HEK293 (cell line): ENCODE data around the gene KLC3.

Source experiments
- CTCF ChIA-PET: fragments of 350-600 bp; formaldehyde crosslinking; extraction: SDS; loops from one replicate; lab custom pipeline; 2021; ENCODE audit warnings: antibody characterized with exemption; lab: Yijun Ruan, JAX
- POLR2A ChIA-PET: fragments of 300-600 bp; formaldehyde crosslinking; extraction: SDS; loops from one replicate; lab custom pipeline; 2020; ENCODE audit warnings: antibody characterized with exemption, inconsistent platforms; lab: Yijun Ruan, JAX
- H3K27ac ChIP-seq: fragments of 200-500 bp; sonication (Bioruptor generic); 2 replicates; pipeline ENCODE4 v1.5.1; 2014; ENCODE audit warnings: low read depth, low read length, control low read depth, inconsistent platforms; ENCODE audit errors: extremely low read depth
- H3K36me3 ChIP-seq, 2 experiments: fragments of 200-500 bp in 1 of 2; sonication (Bioruptor generic) in 1 of 2; 1 replicate in 1 of 2; 2 replicates in 1 of 2; pipeline ENCODE4 v1.5.1; 2014 to 2017; ENCODE audit warnings: inconsistent platforms in 2 of 2, low read length in 2 of 2; ENCODE audit not compliant: control insufficient read depth in 2 of 2, insufficient read depth in 1 of 2
- H3K4me1 ChIP-seq: fragments of 200-500 bp; sonication (Bioruptor generic); 2 replicates; pipeline ENCODE4 v1.5.1; 2014; ENCODE audit warnings: mild to moderate bottlenecking, low read length, inconsistent platforms; ENCODE audit not compliant: control insufficient read depth, insufficient read depth
- H3K4me3 ChIP-seq: 2 replicates; pipeline ENCODE4 v1.5.1; 2011; ENCODE audit warnings: low read depth, mild to moderate bottlenecking, control low read depth, low read length, moderate library complexity
- H3K9me3 ChIP-seq: fragments of 200-500 bp; sonication (Bioruptor generic); 2 replicates; pipeline ENCODE4 v1.5.1; 2014; ENCODE audit warnings: low read depth, low read length, inconsistent platforms; ENCODE audit not compliant: control insufficient read depth, insufficient read depth
- CTCF ChIP-seq: fragments of 450-650 bp; formaldehyde crosslinking; IDR thresholded peaks from 2 replicates; pipeline ENCODE4 v1.5.1; 2016; ENCODE audit warnings: missing biosample characterization, missing genetic modification characterization
- HOXA7 ChIP-seq: sonication (generic); formaldehyde crosslinking; IDR thresholded peaks from 2 replicates; pipeline ENCODE4 v1.8.1; 2022; ENCODE audit warnings: missing genetic modification reagents, borderline replicate concordance
- KLF1 ChIP-seq: fragments of 450-650 bp; formaldehyde crosslinking; IDR thresholded peaks from 2 replicates; pipeline ENCODE4 v1.5.1; 2016; ENCODE audit warnings: missing biosample characterization, missing genetic modification characterization
- KLF9 ChIP-seq: fragments of 450-650 bp; formaldehyde crosslinking; IDR thresholded peaks from 2 replicates; pipeline ENCODE4 v1.5.1; 2016; ENCODE audit warnings: missing biosample characterization, missing genetic modification characterization, low read depth
- PRDM1 ChIP-seq: fragments of 450-650 bp; formaldehyde crosslinking; IDR thresholded peaks from 2 replicates; pipeline ENCODE4; 2016; ENCODE audit warnings: missing biosample characterization, missing genetic modification characterization
- ZNF175 ChIP-seq: fragments of 450-650 bp; formaldehyde crosslinking; IDR thresholded peaks from 2 replicates; pipeline ENCODE4 v1.5.1; 2016; ENCODE audit warnings: missing biosample characterization, missing genetic modification characterization
- ZNF366 ChIP-seq: fragments of 450-650 bp; formaldehyde crosslinking; conservative IDR thresholded peaks from 2 replicates; pipeline ENCODE4 v1.5.1; 2016; ENCODE audit warnings: missing biosample characterization, missing genetic modification characterization
- ZNF398 ChIP-seq: fragments of 450-650 bp; formaldehyde crosslinking; IDR thresholded peaks from 2 replicates; pipeline ENCODE4 v1.5.1; 2017; ENCODE audit warnings: missing biosample characterization, missing genetic modification characterization
- ZSCAN16 ChIP-seq: fragments of 450-650 bp; formaldehyde crosslinking; IDR thresholded peaks from 2 replicates; pipeline ENCODE4 v1.5.1; 2016; ENCODE audit warnings: missing biosample characterization, missing genetic modification characterization
- ZSCAN30 ChIP-seq: fragments of 450-650 bp; IDR thresholded peaks from 2 replicates; pipeline ENCODE4 v1.5.1; 2018; ENCODE audit warnings: missing biosample characterization, mild to moderate bottlenecking, missing genetic modification characterization, moderate library complexity
- TF ChIP-seq, protein P1 (sequence below): sonication (generic); formaldehyde crosslinking; IDR thresholded peaks from 2 replicates; pipeline ENCODE4 v1.8.1; 2022; ENCODE audit warnings: mild to moderate bottlenecking, moderate library complexity, missing genetic modification reagents

Gene KLC3

DNA sequence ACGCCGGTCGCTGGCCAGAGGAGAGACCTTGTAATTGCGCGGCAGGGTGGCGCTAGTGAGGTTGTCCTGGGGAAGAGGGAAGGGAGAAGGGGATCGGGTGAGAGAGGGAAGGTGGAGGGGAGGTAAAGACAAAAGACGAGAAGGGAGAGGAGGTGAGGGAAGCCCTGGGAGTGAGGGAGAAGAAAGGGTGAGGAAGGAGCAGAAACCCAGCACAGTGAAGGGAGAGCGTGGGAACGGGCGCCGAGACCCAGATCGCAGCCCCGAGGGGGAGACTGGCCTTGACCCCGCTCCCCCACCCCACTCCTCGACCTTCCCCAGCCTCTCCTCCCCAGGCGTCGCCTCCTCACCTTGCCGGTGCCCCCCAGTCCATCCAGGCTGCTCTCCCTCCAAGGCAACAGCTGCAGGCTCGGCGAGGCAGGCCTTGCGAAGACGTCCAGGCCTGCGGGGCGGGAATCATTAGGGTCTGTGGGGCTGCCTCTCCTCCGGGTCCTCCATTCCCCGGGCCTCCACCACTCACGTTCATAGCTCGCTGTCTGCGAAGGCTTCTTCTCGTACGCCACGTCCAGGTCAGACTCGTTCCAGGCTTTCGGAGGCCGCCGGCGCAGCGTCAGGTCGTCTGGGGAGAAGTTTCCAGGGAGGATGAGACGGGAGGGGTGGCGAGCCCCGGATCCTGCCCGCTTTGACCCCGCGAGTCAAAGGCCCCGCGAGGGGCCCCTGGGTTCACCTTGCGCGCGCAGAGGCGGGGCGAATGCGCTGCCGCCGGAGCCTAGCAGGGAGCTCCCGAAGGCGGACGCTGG is 55.5 kb downstream of the KLC3 start:
- Histone ChIP-seq H3K4me3 (no peak overlapping the region), H3K4me1 (no peaks in the 10 kb centered on the region), H3K27ac (no peak overlapping the region), H3K9me3 (no peaks in the 10 kb centered on the region), H3K36me3 (no peaks in the 10 kb centered on the region; a peak in 1 of 3 replicates)
- CTCF ChIA-PET, result interaction anchor here (0.7 kb wide), 1 partner anchor 250 kb away, joined by 3 read pairs; no protein-coding TSS in a partner anchor
- TF ChIP-seq ZNF398 (tag by site-specific recombination) (0 out of 2 replicates have a peak, but pooled peaks have one; percentile 10), ZNF366 (tag by site-specific recombination) (peak; percentile 52), PRDM1 (peak; percentile 63; the same call in 1 of the 2 replicates), ZSCAN30 (no peak), CTCF (tag by site-specific recombination) (0 out of 2 replicates have a peak, but pooled peaks have one; percentile 16), ZSCAN16 (tag by site-specific recombination) (no peak), ZNF175 (tag by site-specific recombination) (no peak)
- TF ChIP-seq, protein P1, sequence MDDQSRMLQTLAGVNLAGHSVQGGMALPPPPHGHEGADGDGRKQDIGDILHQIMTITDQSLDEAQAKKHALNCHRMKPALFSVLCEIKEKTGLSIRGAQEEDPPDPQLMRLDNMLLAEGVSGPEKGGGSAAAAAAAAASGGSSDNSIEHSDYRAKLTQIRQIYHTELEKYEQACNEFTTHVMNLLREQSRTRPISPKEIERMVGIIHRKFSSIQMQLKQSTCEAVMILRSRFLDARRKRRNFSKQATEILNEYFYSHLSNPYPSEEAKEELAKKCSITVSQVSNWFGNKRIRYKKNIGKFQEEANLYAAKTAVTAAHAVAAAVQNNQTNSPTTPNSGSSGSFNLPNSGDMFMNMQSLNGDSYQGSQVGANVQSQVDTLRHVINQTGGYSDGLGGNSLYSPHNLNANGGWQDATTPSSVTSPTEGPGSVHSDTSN, result no peak
- POLR2A ChIA-PET, result no interaction called here

DNA sequence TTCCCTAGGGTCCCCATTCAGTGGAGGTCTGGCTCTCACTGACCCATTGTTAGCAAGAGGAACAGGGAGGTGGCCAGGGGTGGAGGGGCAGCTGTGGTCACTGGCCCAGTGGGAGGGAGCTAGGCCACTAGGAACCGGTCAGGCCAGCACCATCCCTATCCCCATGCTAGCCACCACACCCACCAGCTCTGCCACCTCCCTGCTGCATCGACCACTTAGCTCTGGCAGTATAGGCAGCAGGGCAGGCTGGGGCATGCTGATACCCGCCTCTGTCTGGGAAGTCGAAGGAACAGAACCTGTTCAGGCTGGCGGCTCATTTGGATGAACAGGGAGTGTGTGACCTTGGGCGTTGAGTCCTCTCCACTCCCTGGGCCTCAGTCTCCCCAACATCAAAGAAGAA is 59.6 kb downstream of the KLC3 start:
- TF ChIP-seq HOXA7 (CRISPR knock-in tag) (no peak), KLF1 (tag by site-specific recombination) (peak; percentile 32; the same call in 1 of the 2 replicates), KLF9 (tag by site-specific recombination) (no peak)
- CTCF ChIA-PET, result interaction anchor here (0.7 to 4.6 kb wide), 7 partner anchors 23 to 353 kb away, joined by 3 to 42 read pairs (median 6); partner anchors contain the start of gene FOSB
- POLR2A ChIA-PET, result interaction anchor here (0.5 kb wide), 1 partner anchor 24 kb away, joined by 4 read pairs; no protein-coding TSS in a partner anchor
- H3K36me3 ChIP-seq, result no peaks in the 10 kb centered on the region; a peak in 1 of 3 replicates
- 0 out of 2 replicates have a peak, but pooled peaks cover 3% of the 10 kb centered on the region for H3K4me1 ChIP-seq
- no peak overlapping the region for H3K4me3 ChIP-seq
- no peaks in the 10 kb centered on the region for H3K9me3 ChIP-seq
- no peak overlapping the region for H3K27ac ChIP-seq
